Measurements from ENCODE around the gene GNAT1.

GRCh38 chr3:50220109-50220508 lies 28.7 kb downstream of the GNAT1 start:
- no peak for TF ChIP-seq EZH2 (IDR thresholded peaks at IDR 0.05; ENCODE audit: insufficient read depth, poor library complexity, severe bottlenecking)
- TF ChIP-seq EZH2phosphoT487 (IDR thresholded peaks at IDR 0.05; ENCODE audit: insufficient read depth, low read depth) = no peak
